SU-DHL-6 (cell line): ENCODE measurements around the gene NCR2.

Experiments
- H2AFZ ChIP-seq: fragments of 200-600 bp; sonication (generic); 2 replicates; pipeline ENCODE4 v1.6.1; 2014; ENCODE audit warnings: low read depth, mild to moderate bottlenecking, moderate library complexity, mixed read lengths, antibody characterized with exemption, low read length; ENCODE audit not compliant: severe bottlenecking
- H3F3A ChIP-seq: fragments of 200-600 bp; shearing (Covaris generic); 2 replicates; pipeline ENCODE4 v1.6.0; 2016; ENCODE audit warnings: antibody characterized with exemption, mild to moderate bottlenecking; ENCODE audit not compliant: insufficient read depth
- H3K27ac ChIP-seq: fragments of 200-600 bp; sonication (generic); 2 replicates; pipeline ENCODE4 v1.5.1; 2016; ENCODE audit warnings: low read depth, mild to moderate bottlenecking, low read length, moderate library complexity, mixed read lengths
- H3K27me3 ChIP-seq: fragments of 200-600 bp; sonication (generic), shearing (Covaris generic); 2 replicates; pipeline ENCODE4 v1.6.0; 2014; ENCODE audit warnings: mild to moderate bottlenecking, low read length
- H3K36me3 ChIP-seq: fragments of 200-600 bp; sonication (generic); 2 replicates; pipeline ENCODE4 v1.6.1; 2014; ENCODE audit warnings: mild to moderate bottlenecking, low read length, mixed read lengths
- H3K4me2 ChIP-seq: fragments of 300-600, 200-600 bp; shearing (Covaris generic), sonication (generic); 2 replicates; pipeline ENCODE4 v1.6.0; 2014; ENCODE audit warnings: low read length, low read depth, mild to moderate bottlenecking; ENCODE audit not compliant: poor library complexity, severe bottlenecking
- H3K4me3 ChIP-seq: fragments of 200-600 bp; sonication (generic); 2 replicates; pipeline ENCODE4 v1.5.1; 2014; ENCODE audit warnings: antibody characterized with exemption, low read length, mild to moderate bottlenecking, mixed read lengths; ENCODE audit not compliant: insufficient read depth, poor library complexity, severe bottlenecking
- H3K79me2 ChIP-seq: fragments of 200-600 bp; sonication (generic); 2 replicates; pipeline ENCODE4 v1.6.1; 2014; ENCODE audit warnings: mild to moderate bottlenecking, low read length, moderate library complexity; ENCODE audit not compliant: insufficient read depth
- H3K9ac ChIP-seq: fragments of 200-600 bp; sonication (generic); 2 replicates; pipeline ENCODE4 v1.7.0; 2014; ENCODE audit warnings: mild to moderate bottlenecking, low read length
- H3K9me2 ChIP-seq: fragments of 200-600 bp; sonication (generic); replicated peaks from 2 replicates; pipeline ENCODE4 v1.6.1; 2014; ENCODE audit warnings: low read length; ENCODE audit not compliant: insufficient read depth
- H3K9me3 ChIP-seq: fragments of 200-600 bp; sonication (generic); 2 replicates; pipeline ENCODE4 v1.6.1; 2014; ENCODE audit warnings: low read length, mixed read lengths; ENCODE audit not compliant: insufficient read depth
- H4K20me1 ChIP-seq: fragments of 200-600 bp; sonication (generic); 2 replicates; pipeline ENCODE4 v1.6.1; 2014; ENCODE audit warnings: low read depth, mild to moderate bottlenecking, antibody characterized with exemption, low read length, moderate library complexity, mixed read lengths
- EZH2phosphoT487 ChIP-seq: fragments of 200-600 bp; sonication (generic), shearing (Covaris generic); conservative IDR thresholded peaks from 2 replicates; pipeline ENCODE4 v1.6.1; 2018; ENCODE audit warnings: mild to moderate bottlenecking, antibody characterized with exemption, low read length, moderate library complexity, mixed read lengths
- TF ChIP-seq, protein P1 (sequence below): fragments of 200-600 bp; sonication (generic); IDR thresholded peaks from one replicate; pipeline ENCODE4 v1.5.1; 2017; ENCODE audit warnings: antibody characterized with exemption, mild to moderate bottlenecking, low read length, moderate library complexity; ENCODE audit not compliant: insufficient read depth, poor library complexity, severe bottlenecking

The NCR2 gene

GRCh38 chr6:41396335-41396734 lies 60.9 kb downstream of the NCR2 start:
- 0 out of 2 replicates have a peak, but pooled peaks cover 6% of the 10 kb centered on the region for H3K27me3 ChIP-seq
- no peak overlapping the region for H3K4me2 ChIP-seq

GRCh38 chr6:41399424-41399823 lies 64.0 kb downstream of the NCR2 start:
- H3K79me2 ChIP-seq: no peaks in the 10 kb centered on the region
- no peaks in the 10 kb centered on the region for H4K20me1 ChIP-seq

More at GRCh38 chr6:41396335-41396734, 60.9 kb downstream of the NCR2 start:
- peaks cover 10% of the 10 kb centered on the region for H3K9me3 ChIP-seq
- H3K9me2 ChIP-seq: no peaks in the 10 kb centered on the region
- TF ChIP-seq, protein P1, sequence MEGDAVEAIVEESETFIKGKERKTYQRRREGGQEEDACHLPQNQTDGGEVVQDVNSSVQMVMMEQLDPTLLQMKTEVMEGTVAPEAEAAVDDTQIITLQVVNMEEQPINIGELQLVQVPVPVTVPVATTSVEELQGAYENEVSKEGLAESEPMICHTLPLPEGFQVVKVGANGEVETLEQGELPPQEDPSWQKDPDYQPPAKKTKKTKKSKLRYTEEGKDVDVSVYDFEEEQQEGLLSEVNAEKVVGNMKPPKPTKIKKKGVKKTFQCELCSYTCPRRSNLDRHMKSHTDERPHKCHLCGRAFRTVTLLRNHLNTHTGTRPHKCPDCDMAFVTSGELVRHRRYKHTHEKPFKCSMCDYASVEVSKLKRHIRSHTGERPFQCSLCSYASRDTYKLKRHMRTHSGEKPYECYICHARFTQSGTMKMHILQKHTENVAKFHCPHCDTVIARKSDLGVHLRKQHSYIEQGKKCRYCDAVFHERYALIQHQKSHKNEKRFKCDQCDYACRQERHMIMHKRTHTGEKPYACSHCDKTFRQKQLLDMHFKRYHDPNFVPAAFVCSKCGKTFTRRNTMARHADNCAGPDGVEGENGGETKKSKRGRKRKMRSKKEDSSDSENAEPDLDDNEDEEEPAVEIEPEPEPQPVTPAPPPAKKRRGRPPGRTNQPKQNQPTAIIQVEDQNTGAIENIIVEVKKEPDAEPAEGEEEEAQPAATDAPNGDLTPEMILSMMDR: no peak
- no peak for TF ChIP-seq EZH2phosphoT487
- no peak overlapping the region for H3K9ac ChIP-seq
- no peaks in the 10 kb centered on the region for H3K79me2 ChIP-seq
- no peaks in the 10 kb centered on the region for H4K20me1 ChIP-seq
- no peak overlapping the region for H3K27ac ChIP-seq
- H2AFZ ChIP-seq: no peak overlapping the region
- H3F3A ChIP-seq: no peaks in the 10 kb centered on the region
- no peak overlapping the region for H3K4me3 ChIP-seq
- H3K36me3 ChIP-seq: peaks cover 6% of the 10 kb centered on the region; the same call in 1 of the 2 replicates

More at GRCh38 chr6:41399424-41399823, 64.0 kb downstream of the NCR2 start:
- Histone ChIP-seq H3K4me2 (no peak overlapping the region), H3K9me3 (peaks cover 3% of the 10 kb centered on the region; the same call in 1 of the 2 replicates), H3K36me3 (peaks cover 3% of the 10 kb centered on the region; the same call in 1 of the 2 replicates), H3K9ac (no peak overlapping the region), H3K9me2 (no peaks in the 10 kb centered on the region), H3F3A (no peaks in the 10 kb centered on the region), H3K27me3 (0 out of 2 replicates have a peak, but pooled peaks cover 6% of the 10 kb centered on the region), H2AFZ (no peak overlapping the region), H3K4me3 (no peak overlapping the region), H3K27ac (no peak overlapping the region)
- TF ChIP-seq, protein P1: no peak
- TF ChIP-seq EZH2phosphoT487: no peak
